ENCODE data around the gene CAPN12.

DNA sequence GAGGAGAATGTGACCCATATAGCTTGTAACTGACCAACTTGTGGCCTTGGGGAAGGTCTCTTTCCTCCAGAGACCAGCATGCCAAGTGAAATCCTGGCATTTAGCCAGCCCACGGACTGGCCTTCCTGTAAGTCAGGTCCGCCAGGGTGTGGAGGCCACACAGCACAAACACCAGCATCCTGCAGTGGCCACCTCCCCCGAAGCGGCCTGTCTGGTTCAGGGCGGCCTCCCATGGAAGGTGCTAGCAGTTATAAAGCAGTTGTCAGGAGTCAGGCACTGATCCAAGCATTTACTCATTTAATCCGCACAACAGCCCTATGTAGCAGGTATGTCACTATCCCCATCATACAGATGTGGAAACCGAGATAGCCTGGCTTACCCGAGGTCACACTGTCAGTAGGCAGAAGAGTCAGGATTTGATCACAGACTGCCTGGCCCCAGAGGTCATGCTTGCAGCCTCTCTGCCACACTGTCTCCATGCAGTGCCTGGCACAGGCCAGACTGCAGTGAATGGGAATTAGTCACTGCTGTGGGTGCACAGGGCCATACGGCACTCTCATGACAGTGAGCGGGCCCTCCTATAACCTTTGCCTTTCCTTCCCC lies 36.7 kb downstream of the CAPN12 start:
- TF ChIP-seq, protein P1, sequence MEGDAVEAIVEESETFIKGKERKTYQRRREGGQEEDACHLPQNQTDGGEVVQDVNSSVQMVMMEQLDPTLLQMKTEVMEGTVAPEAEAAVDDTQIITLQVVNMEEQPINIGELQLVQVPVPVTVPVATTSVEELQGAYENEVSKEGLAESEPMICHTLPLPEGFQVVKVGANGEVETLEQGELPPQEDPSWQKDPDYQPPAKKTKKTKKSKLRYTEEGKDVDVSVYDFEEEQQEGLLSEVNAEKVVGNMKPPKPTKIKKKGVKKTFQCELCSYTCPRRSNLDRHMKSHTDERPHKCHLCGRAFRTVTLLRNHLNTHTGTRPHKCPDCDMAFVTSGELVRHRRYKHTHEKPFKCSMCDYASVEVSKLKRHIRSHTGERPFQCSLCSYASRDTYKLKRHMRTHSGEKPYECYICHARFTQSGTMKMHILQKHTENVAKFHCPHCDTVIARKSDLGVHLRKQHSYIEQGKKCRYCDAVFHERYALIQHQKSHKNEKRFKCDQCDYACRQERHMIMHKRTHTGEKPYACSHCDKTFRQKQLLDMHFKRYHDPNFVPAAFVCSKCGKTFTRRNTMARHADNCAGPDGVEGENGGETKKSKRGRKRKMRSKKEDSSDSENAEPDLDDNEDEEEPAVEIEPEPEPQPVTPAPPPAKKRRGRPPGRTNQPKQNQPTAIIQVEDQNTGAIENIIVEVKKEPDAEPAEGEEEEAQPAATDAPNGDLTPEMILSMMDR (IDR thresholded peaks at IDR 0.05; ENCODE audit: insufficient read depth, low read length) = no peak
- TF ChIP-seq POLR2AphosphoS5 (IDR thresholded peaks at IDR 0.05; ENCODE audit: low read depth) = no peak

Data from HL-60 (cell line).